Activated CD8-positive, alpha-beta memory T cell treated with anti-CD3 and anti-CD28 coated beads for 24 hours (primary cell): ENCODE measurements around the gene GP9.

ENCODE experiments used
- DNase-seq: peaks from one replicate; pipeline ENCODE4 v3.0.0-alpha.2; 2020

Gene GP9

GRCh38 chr3:129030611-129031010 is 30.0 kb upstream of the GP9 start:
- no peak for DNase-seq

GRCh38 chr3:129031476-129032215 is 28.9 kb upstream of the GP9 start:
- no peak for DNase-seq

- no peak for DNase-seq
Observed at GRCh38 chr3:129032716-129033115, 27.9 kb upstream of the GP9 start.

- no peak for DNase-seq
Observed at GRCh38 chr3:129033151-129033550, 27.4 kb upstream of the GP9 start.

- DNase-seq: no peak
Observed at GRCh38 chr3:129033633-129034321, 26.8 kb upstream of the GP9 start.

- no peak for DNase-seq
Observed at GRCh38 chr3:129034642-129035041, 25.9 kb upstream of the GP9 start.

GRCh38 chr3:129035360-129036221 is 25.0 kb upstream of the GP9 start:
- DNase-seq: no peak

GRCh38 chr3:129036222-129037092 is 24.1 kb upstream of the GP9 start:
- no peak for DNase-seq

GRCh38 chr3:129037093-129037419 is 23.5 kb upstream of the GP9 start:
- no peak for DNase-seq

- DNase-seq: no peak
Observed at GRCh38 chr3:129038121-129038855, 22.3 kb upstream of the GP9 start.

GRCh38 chr3:129039271-129040038 is 21.1 kb upstream of the GP9 start:
- DNase-seq: no peak

- no peak for DNase-seq
Observed at GRCh38 chr3:129040039-129040336, 20.6 kb upstream of the GP9 start.

- no peak for DNase-seq
Observed at GRCh38 chr3:129040579-129041300, 19.8 kb upstream of the GP9 start.

- DNase-seq: peak; percentile 82
Observed at GRCh38 chr3:129045675-129046036, 14.9 kb upstream of the GP9 start.

GRCh38 chr3:129046037-129046731 is 14.4 kb upstream of the GP9 start:
- DNase-seq: peak; percentile 79

- no peak for DNase-seq
Observed at GRCh38 chr3:129046732-129047552, 13.6 kb upstream of the GP9 start.

GRCh38 chr3:129047553-129047839 is 13.1 kb upstream of the GP9 start:
- no peak for DNase-seq

GRCh38 chr3:129050556-129051295 is 9.9 kb upstream of the GP9 start:
- no peak for DNase-seq

- no peak for DNase-seq
Observed at GRCh38 chr3:129051871-129052340, 8.7 kb upstream of the GP9 start.
